ENCODE data around the gene OOSP3.

GRCh38 chr11:59939482-59939881 is 60.9 kb downstream of the OOSP3 start:
- TF ChIP-seq, protein P1, sequence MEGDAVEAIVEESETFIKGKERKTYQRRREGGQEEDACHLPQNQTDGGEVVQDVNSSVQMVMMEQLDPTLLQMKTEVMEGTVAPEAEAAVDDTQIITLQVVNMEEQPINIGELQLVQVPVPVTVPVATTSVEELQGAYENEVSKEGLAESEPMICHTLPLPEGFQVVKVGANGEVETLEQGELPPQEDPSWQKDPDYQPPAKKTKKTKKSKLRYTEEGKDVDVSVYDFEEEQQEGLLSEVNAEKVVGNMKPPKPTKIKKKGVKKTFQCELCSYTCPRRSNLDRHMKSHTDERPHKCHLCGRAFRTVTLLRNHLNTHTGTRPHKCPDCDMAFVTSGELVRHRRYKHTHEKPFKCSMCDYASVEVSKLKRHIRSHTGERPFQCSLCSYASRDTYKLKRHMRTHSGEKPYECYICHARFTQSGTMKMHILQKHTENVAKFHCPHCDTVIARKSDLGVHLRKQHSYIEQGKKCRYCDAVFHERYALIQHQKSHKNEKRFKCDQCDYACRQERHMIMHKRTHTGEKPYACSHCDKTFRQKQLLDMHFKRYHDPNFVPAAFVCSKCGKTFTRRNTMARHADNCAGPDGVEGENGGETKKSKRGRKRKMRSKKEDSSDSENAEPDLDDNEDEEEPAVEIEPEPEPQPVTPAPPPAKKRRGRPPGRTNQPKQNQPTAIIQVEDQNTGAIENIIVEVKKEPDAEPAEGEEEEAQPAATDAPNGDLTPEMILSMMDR (IDR thresholded peaks at IDR 0.05): no peak
- no peak for TF ChIP-seq POLR2A (IDR thresholded peaks at IDR 0.05)

Data from right lobe of liver (tissue), 4 donors.